Measurements from ENCODE around the gene MAP4K4.

GRCh38 chr2:101848769-101849410 is 151.4 kb downstream of the MAP4K4 start:
- TF ChIP-seq CTCF (conservative IDR thresholded peaks at IDR 0.05; ENCODE audit: low read length) (no peak), EZH2phosphoT487 (IDR thresholded peaks at IDR 0.05; ENCODE audit: borderline replicate concordance, low read depth, low read length) (no peak)
